Activated CD4-positive, alpha-beta T cell treated with anti-CD3 and anti-CD28 coated beads, Interleukin-2, Interleukin-4, amounts not matched to agents 100 ng/mL and 50 ng/mL, durations not matched to agents 16 hours and 8 hours (primary cell): Measurements from ENCODE around the gene TMIE.
A peak's percentile ranks its signal among the peaks of the same experiment; 100 is the strongest.
"Not testable (repeated sequence)": the region's sequence is repeated elsewhere in the genome, so short reads cannot be mapped to it uniquely, and the experiment has no call there.

Source experiments
- DNase-seq: peaks from one replicate; pipeline ENCODE4 v3.0.0-alpha.2; 2020; ENCODE audit warnings: low spot score

The TMIE gene

DNA sequence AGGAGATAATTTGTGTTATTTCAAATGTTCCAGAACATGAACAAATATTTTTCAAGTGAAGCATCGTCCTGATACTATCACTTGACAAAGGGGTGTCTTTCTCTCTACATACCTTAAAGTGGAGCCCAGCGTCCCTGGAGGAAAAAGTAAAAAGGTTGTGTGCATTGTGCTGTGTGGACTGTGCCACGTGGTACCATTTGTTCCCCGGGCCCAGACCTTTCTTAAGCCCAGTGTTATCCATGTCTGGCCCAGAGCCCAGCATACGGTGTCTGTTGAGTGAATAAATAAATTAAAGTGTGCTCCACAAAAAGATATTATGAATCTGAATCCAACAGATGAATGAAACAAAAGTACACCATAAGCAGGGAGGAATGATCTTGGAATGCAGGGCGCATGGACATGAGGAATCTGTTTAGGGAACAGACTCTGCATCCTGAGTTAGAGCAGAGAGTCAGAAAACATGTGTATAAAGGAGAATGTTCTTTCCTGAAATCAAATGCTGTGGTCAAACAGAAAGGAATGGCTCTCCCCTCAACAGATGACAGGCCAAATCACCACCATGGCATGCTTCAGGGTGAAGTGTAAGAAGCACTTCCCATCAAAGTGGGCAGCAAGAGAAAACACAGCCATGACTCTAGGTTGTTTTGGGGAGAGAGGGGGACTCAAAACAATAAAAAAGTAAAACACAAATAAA is 24.6 kb downstream of the TMIE start:
- DNase-seq: no peak

DNA sequence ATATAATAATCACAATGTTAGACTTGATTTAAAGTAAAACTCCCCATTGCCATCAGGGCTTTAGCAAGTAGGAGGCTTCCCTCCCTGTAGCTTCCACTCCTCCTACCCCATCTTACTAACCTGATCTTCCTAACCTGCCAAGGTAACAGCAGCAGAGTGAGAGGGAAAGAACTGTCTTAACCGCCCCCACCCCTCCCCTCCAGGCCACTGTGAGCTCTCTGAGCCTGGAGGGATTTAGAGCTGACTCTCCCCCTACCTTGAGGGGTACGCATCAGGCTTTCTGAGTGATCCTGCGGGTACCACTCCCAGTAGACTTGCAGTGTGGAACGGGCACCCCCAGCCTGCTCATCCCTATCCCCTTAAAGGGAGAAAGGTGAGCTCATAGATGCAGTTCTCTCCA is 27.8 kb downstream of the TMIE start:
- no peak for DNase-seq

DNA sequence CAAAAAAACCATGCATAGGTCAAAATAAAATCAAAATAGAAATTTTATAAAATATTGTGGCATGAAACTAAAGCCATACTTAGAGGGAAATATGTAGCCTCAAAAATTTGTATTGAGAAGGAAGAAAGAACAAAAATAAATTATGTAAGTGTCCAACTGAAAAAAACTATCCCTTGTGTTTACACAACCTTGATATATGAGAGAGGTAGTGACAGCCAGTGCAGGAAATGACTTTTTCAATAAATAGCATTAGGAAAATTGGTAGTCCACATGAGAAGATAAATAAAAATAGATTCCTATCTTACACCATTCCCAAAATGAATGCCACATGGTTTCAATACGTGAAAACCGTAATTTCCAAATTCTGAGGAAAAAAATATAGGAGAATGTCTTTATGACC is 29.6 kb downstream of the TMIE start:
- DNase-seq: no peak

DNA sequence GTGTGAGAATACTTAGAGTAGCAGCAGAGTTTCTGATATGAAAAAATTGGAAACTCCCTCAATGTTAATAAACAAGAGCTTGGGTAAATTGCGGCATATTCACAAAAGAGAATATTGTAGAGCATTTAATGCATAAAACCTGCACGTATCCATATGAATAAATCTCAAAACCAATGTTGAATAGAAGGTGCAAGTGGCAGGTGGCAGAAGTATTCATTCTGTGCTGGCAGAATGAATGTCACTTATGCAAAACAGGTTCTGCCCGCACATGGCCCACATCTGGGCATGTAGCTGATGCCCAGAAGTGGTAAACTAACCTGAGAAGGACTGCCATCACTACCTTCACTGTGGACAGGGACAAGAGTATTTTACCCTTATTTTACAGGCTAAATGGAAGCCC is 30.6 kb downstream of the TMIE start:
- peak; percentile 46 for DNase-seq

DNA sequence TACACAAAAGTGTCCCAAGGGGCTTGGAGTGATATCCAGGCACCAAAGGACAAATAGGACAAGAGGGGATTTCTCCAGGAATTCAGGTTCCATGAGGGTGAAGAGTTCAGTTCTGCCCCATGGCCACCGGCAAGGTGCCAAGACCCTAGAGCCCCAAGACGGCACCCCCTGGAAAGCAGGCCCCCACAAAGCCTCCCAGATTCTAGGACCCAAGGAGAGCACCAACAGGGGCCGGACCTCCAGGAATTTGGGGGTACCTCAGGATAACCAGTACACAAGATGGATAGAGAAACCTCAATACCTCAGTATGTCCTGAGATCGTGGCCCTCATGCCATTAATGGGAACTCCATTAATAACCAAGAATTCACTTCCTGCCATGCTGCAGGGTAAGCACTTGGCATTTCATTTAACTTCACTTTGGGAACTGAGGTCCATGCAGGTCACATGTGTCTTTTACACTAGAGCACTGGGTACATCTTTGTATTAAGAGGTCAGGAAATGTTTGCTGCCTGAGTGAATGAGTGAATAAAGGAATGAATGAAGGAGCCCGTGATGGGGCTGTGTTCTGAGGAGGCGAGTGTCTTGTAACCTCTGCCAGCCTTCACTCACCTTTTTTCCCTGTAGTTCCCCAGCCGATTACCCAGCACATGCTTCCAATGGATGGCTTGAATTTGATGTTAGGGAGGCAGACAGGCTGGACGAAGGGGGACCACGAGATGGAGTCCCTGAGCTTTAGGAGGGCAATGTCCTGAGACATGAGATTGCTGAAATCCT is 32.0 kb downstream of the TMIE start:
- DNase-seq: no peak

DNA sequence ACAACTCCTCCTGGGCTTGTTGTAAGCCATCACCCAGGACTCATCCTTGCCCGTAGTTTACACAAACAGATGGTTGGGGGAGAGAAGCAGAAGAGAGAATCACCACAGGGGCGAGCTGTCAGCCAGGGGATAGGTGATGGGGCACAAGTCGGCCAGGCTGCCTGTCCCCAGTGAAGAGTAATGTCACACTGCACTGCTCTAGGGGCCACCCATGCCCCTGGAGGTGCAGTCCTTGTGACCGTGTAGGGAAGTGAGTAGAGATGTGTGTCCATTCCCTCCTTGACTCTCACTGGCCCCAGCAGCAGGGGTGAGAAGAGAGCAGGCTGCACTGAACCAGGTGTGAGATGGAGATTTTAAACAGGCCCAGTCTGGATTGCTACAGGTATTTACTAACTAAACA is 33.6 kb downstream of the TMIE start:
- DNase-seq: no peak

DNA sequence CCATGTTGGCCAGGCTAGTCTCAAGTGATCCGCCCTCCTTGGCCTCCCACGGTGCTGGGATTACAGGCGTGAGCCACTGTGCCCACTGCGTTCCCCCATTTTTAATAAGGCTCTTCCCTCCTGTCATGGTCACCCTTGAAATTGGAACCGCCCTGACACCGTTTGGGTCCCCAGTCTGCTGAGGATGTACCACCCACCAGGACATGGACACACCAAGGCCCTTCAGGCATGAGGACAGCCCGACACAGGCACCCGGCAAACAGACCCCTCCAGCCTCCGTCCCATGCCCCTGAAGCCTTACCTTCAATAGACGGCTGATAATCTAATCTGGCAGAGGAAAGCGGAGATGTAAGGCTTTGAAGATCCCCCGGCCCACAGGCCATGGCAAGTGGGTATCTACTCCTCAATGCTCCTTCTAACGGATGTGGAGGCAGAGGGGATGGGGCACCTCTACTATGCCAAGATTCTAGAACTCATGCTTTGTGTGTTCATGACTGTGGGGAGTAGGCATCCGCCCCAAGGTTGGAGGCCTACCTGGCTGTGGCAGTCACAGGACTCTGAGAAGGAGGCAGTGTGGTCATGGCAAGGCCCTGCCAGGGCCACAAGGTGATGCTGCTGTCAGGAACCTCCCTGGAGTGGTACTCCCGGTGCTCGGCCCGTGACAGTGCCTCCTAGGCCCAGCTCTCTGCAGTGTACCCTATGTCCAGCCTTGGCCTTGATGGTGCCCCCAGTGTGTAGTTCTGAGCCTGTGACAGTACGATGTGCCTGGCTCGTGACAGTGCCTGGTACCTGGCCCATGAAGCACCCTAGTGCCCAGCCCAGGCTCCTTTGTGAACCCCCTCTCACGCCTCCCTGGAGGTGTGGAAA is 35.0 kb downstream of the TMIE start:
- no peak for DNase-seq

DNA sequence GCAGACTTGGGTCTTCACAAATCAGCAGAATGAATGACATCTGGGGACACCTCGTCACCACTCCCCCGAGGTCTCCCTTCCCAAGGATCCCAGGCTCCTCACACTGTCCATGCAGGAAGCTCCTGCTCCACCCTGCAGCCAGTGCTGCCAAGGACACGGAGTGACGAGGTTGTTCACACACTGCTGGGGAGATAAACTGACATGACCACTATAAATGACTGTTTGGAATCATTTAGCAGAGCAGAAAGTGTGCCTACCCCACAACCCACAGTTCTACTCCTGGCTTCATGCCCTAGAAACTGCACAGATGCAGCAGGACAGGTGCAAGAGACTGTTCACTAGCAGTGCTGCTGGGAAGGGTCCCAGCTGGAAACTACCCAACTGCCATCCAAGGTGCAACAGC is 36.1 kb downstream of the TMIE start:
- no peak for DNase-seq

DNA sequence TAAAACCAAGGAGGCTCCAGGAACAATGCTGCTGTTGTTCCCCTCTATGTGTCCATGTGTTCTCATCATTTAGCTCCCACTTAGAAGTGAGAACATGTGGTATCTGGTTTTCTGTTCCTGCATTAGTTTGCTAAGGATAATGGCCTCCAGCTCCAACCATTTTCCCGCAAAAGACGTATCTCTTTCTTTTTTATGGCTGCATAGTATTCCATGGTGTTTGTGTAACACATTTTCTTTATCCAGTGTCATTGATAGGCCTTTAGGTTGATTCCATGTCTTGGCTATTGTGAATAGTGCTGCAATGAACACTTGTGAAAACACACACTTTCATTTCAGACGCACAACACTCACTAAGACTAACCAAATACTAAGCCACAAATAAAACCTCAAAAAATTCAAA is 38.4 kb downstream of the TMIE start:
- not testable (repeated sequence) for DNase-seq

DNA sequence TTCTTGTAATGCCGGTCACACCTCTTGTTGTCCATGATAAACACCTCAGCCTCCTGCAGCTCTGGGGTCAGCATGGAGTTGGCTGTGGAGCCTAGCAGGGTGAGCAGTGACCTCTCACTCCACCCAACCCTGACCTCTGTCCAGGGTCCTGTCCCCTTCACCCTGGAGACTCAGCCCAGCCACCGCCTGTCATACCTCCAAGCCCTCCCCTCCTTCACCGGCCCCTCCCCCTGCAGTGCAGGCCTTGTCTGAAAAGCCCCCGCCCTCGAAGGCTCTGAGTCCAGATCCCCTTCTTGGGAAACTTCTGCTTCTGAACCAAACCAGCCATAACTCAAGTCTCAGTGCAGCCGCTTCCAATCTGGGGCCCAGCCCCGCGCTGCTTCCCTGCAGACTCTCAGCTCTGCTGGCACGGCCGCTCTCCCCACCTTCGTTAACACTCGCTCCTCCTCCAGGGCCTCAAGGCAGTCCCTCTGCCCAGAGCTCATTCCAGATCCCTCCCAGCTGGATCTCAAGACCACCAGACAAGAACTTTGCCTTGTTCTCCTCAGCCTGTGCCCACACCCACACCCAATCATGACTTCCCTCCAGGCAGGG is 41.9 kb downstream of the TMIE start:
- no peak for DNase-seq

DNA sequence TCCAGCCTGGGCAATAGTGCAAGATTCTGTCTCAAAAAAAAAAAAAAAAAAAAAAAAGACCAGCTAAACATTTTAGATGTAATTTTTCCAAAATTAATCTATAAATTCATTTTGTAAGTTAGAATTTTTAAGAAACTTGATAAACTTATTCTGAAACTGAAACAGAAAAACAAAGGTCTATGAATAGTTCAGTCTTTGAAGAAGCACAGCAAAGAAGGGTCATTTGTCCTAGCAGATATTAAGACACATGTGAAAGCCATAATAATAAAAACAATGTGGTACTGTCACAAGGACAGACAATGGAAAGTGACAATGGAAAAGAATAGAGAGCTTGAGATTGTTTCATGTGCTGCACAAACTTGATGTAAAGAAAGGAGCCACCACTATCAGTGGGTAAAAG is 45.5 kb downstream of the TMIE start:
- no peak for DNase-seq

DNA sequence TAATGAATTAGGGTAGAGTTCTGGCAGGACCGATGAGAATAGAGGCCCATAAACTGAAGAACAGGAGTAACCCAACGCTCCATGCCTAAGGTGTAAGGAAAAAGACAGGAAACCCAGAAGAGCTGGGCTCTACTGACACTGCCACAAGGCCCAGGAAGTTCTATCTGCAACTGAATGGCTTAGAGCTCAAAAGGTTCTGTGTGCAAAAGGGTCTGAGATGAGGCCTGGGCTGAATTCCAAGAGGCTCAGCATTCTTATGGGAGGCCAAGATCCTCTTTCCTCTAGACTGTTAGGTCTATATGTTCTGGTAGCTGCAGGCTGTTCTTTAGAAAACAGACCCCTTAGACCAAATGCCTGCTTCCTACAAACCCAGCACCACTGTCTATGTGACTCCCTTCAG is 47.0 kb downstream of the TMIE start:
- no peak for DNase-seq

DNA sequence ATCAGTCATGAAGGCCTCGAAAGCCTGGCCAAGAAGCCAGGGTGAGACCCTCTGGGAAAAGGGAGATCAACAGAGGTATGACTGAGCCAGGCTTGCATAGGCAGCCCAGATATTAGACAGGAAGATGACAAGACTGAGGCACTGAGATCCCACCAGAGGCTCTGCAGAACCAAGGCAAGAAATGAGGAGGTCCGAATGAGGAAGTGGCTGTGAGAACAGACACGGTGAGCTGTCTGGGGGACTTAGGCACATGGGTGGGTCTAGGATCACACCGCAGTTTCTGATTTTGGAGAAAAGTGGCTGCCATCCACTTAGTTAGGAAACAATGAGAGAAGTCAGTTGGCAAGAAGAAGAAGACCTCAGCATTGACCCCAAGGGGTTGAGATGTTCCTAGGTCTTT is 47.9 kb downstream of the TMIE start:
- DNase-seq: no peak

DNA sequence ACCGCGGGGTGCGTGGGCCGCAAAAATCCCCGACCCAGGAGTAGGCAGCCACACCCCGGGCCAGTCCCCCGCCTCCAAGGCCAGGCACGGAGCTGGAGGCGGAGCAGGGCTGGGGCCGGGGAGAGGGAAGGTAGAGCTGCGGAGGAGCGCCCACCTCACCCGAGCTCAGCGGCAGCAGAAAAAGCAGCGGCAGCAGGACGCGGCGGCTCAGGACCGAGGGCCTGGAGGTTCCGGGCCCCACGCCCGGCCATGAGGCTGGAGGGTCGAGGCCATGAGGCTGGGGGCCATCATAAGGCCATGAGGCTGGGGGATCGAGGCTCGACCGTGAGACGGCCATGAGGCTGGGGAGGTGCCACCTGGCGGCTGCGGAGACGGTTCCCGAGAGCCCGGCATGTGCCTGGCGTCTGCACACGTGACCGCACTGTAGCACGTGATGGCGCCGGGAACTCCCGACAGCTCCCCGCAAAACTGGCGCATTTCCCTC is 49.4 kb downstream of the TMIE start:
- DNase-seq: no peak

DNA sequence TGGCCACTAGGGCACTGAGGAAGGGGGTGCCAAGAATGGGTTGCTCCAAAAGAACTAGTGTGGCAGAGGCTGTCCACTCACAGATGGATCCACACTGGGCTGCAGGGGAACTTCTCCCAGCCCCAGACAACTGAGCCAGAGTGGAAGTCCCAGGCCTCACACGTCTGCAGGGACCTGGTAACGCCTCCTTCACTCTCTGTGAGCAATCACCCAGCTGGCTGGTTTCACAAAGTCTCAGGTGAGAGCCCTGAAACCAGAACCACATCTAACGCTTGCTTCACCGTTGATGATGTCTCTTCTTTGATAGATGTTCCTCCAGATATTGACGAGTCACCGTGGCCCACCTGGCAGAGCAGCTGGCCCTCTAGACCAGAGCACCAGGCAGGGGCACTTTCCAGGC is 51.9 kb downstream of the TMIE start:
- not testable (repeated sequence) for DNase-seq

DNA sequence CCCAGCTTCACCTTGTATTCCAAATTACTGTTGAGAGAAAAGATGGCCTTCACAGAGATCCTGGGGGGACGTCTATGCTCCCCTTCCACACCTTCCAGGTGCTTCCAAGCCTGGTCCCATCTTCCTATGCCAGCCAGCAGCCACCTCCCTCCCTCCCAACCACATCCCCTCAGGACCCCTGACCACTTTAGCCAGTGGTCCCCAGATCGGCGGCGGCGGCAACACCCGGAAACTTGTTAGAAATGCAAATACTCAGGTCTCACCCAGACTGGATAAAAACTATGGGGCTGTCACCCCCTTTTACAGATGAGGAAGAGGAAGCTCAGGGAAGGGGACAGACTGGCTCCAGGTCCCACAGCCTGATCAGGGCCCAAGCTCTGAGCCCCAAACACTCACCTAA is 54.5 kb downstream of the TMIE start:
- no peak for DNase-seq

DNA sequence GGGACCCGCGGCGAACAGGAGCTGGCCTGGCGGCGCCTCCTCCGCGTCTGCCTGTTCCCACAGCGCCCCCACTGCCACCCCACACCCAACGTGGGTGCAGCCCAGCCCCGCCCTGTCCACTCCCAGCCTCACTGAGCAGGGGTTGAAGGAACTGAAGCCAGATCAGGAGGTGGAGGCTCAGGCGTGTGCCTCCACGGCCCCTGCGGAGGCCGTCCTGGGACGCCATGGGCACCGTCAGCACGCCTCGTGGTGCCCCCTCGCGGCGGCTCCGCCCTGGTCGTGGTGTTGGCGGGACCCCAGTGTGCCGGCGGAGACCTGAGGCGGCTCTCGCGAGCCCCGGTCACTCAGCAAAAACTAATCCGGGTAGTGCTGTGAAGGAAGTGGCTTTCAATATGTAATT is 55.5 kb downstream of the TMIE start:
- no peak for DNase-seq

DNA sequence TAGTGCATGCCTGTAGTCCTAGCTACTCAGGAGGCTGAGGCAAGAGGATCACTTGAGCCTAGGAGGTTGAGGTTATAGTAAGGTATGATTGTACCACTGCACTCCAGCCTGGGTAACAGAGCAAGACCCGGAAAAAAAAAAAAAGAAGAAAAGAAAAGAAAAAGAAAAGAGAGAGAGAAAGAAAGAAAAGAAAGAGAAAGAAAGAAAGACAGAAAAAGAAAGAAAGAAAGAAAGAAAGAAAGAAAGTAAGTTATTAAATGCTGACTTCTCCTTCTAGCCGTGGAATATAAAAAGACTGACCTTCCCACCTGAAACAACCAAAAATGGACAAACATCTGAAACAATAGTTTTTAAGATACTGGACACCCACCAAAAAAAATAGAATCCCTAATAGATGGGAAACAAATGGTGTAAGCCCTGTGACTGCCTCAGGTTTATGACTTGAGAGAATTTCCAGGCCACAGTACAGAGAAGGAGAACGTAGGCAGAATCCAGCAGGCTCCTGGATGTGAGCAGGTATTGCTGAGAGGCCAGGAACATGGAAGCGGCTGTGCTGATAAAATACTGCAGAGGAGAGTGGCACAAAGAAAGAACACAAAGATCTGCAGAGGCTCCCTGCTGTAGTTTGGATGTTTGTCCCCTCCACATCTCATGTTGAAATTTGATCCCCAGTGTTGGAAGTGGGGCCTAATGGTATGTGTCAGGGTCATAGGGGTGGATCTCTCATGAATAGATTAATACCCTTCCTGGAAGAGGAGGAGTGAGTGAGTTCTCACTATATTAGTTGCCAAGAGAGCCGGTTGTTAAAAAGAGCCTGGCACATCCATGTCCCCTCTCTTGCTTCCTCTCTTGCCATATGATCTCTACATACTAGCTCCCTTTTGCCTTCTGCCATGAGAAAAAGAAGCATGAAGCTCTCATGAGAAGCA is 58.3 kb downstream of the TMIE start:
- no peak for DNase-seq
